Parathyroid adenoma (tissue), 2 donors: ENCODE measurements around the gene C2CD2.

Experiments
- H2AFZ ChIP-seq: fragments of 300-600 bp; sonication (generic); one replicate; pipeline ENCODE4 v1.7.0; 2017; ENCODE audit warnings: antibody characterized with exemption, mild to moderate bottlenecking
- H3K27ac ChIP-seq: fragments of 300-600 bp; sonication (generic); one replicate; pipeline ENCODE4 v1.7.0; 2017
- H3K27me3 ChIP-seq: fragments of 300-600 bp; sonication (generic); one replicate; pipeline ENCODE4 v1.7.0; 2017; ENCODE audit warnings: low read length; ENCODE audit not compliant: control insufficient read depth, insufficient read depth
- H3K36me3 ChIP-seq: fragments of 300-600 bp; sonication (generic); one replicate; pipeline ENCODE4 v1.7.0; 2017; ENCODE audit warnings: low read length; ENCODE audit not compliant: control insufficient read depth, insufficient read depth
- H3K4me1 ChIP-seq: fragments of 300-600 bp; sonication (generic); one replicate; pipeline ENCODE4 v1.7.0; 2017; ENCODE audit warnings: control low read depth
- H3K4me2 ChIP-seq: fragments of 300-600 bp; sonication (generic); one replicate; pipeline ENCODE4 v1.7.0; 2017; ENCODE audit warnings: low read length
- H3K4me3 ChIP-seq: fragments of 300-600 bp; sonication (generic); one replicate; pipeline ENCODE4 v1.7.0; 2017; ENCODE audit warnings: low read depth, low read length
- H3K79me2 ChIP-seq: fragments of 300-600 bp; sonication (generic); one replicate; pipeline ENCODE4 v1.7.0; 2017; ENCODE audit warnings: control low read depth
- H3K9ac ChIP-seq: fragments of 300-600 bp; sonication (generic); one replicate; pipeline ENCODE4 v1.7.0; 2017; ENCODE audit warnings: mild to moderate bottlenecking
- H3K9me3 ChIP-seq: fragments of 300-600 bp; sonication (generic); one replicate; pipeline ENCODE4 v1.7.0; 2017; ENCODE audit warnings: low read length; ENCODE audit not compliant: control insufficient read depth
- TF ChIP-seq, protein P1 (sequence below): fragments of 300-600 bp; sonication (generic); IDR thresholded peaks from one replicate; pipeline ENCODE4 v1.7.0; 2017; ENCODE audit warnings: antibody characterized with exemption, mild to moderate bottlenecking
- donor health status: primary hyperparathyroidism.

Gene C2CD2

DNA sequence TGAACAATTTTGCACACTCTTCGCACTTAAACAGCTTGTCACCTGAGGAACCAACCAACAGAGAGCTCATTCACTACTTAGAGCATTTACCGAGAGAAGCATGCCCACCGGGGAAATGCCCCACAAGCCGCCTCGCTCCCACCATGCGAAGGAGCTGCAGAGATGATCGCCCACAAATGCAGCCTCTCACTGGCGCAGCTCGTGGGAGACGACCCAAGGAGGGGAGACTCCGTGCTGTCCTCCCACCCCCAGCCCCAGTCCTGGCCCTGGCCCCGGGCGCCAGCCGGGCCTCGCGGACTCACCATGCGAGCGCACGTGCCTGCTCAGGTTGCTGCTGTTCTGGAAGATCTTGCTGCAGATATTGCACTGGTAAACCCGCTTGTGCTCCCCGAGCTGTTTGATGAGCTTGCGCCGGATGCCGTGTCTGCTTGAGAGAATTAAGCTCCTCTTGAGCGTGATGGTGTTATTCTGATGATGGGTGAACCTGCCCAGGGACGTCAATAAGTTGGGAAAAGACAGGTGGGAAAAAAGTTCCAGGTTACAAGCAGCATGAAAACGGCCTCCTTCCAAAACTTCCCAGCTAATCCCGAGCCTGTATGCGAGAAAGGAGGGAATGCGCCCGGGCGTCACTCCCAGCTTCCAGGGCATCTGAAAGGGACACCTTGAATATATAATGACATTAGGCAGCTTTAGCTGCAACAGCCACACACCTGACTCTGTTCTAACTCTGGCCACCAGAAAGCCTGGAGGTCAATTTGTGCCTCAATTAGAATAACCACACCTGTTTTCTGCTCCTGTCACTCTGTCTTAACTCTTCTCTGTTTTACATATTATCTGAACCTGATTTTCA, 117.4 kb downstream of the C2CD2 start:
- Histone ChIP-seq H3K4me2 (no peak overlapping the region), H3K27ac (no peak overlapping the region), H3K9ac (no peak overlapping the region), H3K36me3 (no peaks in the 10 kb centered on the region), H3K79me2 (no peaks in the 10 kb centered on the region), H3K9me3 (peaks cover 2% of the 10 kb centered on the region), H3K27me3 (no peaks in the 10 kb centered on the region), H3K4me1 (no peaks in the 10 kb centered on the region), H3K4me3 (no peak overlapping the region), H2AFZ (no peak overlapping the region)
- TF ChIP-seq, protein P1, sequence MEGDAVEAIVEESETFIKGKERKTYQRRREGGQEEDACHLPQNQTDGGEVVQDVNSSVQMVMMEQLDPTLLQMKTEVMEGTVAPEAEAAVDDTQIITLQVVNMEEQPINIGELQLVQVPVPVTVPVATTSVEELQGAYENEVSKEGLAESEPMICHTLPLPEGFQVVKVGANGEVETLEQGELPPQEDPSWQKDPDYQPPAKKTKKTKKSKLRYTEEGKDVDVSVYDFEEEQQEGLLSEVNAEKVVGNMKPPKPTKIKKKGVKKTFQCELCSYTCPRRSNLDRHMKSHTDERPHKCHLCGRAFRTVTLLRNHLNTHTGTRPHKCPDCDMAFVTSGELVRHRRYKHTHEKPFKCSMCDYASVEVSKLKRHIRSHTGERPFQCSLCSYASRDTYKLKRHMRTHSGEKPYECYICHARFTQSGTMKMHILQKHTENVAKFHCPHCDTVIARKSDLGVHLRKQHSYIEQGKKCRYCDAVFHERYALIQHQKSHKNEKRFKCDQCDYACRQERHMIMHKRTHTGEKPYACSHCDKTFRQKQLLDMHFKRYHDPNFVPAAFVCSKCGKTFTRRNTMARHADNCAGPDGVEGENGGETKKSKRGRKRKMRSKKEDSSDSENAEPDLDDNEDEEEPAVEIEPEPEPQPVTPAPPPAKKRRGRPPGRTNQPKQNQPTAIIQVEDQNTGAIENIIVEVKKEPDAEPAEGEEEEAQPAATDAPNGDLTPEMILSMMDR = no peak

DNA sequence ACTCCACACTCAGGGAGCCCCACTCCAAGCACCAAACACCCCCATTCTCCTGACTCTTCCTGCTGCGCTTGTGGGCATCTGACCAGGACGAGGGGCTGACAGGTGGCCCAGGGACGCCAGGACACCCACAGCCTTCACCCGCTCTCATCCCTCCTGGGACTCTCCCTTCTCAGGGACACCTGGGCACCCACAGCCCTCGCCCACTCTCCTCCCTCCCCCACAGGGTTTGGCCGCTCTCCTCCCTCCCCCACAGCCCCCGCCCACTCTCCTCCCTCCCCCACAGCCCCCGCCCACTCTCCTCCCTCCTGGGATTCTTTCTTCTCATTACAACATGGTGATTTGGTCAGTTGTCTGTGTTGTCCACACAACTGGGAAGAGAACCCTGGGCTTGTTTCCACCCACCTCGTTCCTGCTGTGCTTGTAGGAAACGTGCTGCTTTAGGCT, 118.1 kb downstream of the C2CD2 start:
- Histone ChIP-seq H3K4me1 (no peaks in the 10 kb centered on the region), H3K27me3 (no peaks in the 10 kb centered on the region), H3K36me3 (no peaks in the 10 kb centered on the region), H3K4me3 (no peak overlapping the region), H3K9me3 (no peaks in the 10 kb centered on the region), H3K27ac (no peak overlapping the region), H2AFZ (no peak overlapping the region), H3K9ac (no peak overlapping the region), H3K4me2 (no peak overlapping the region), H3K79me2 (no peaks in the 10 kb centered on the region)
- TF ChIP-seq, protein P1 = no peak
